ENCODE results near the gene TTLL1.
"Not testable (repeated sequence)": the region's sequence is repeated elsewhere in the genome, so short reads cannot be mapped to it uniquely, and the experiment has no call there.

Gene TTLL1

DNA sequence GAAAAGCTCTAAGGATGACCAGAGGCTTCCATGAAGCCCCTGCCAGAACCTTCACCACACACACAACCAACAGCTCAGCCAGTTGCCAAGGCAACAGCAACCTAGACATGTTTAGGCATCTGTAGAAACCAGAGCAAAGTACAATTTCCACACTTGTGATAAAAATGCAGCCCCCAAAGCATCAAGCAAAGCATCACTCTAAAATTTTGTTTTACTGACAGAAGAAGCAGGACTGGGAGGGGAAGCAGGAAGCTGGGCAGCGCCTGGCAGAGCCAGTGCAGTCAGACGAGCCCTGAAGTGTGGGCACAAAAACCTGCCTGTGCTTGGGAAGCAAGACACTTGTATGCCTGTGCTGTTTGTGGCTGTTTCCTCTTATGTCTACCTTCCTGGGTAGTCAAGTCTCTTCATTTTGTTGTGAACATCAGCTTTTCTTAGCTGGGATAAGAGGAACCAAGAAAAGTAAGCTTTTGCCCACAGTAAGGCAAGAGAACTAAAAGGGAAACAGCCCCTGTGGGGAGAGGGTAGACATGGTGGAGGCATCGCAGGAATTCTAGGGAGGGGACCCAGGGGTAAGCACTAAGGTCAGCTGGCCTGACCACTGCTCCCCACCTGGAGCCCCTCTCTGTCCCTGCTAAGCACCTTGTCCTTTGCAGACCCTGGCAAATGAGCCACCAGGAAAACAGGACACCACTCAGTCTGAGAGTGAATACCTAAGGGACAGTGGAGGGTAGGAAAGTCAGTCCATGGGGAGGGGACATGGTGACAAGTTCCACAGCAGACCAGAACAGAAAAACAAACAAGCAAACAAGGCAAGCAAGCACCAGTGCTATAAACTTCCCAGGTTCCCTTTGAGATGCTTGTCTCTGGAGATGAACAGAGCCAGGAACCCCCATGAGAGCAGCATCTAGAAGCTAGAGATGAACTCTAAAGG is 87.7 kb downstream of the TTLL1 start:
- H3K27me3 ChIP-seq (ENCODE audit: control insufficient read depth, insufficient read depth, low read length), result no peaks in the 10 kb centered on the region
- H3K9ac ChIP-seq, result no peak overlapping the region
- H3K36me3 ChIP-seq (ENCODE audit: control insufficient read depth, insufficient read depth, low read length), result no peaks in the 10 kb centered on the region
- H2AFZ ChIP-seq, result no peak overlapping the region
- no peak overlapping the region for H3K4me3 ChIP-seq (ENCODE audit: low read depth, low read length)
- no peak overlapping the region for H3K27ac ChIP-seq
- TF ChIP-seq, protein P1, sequence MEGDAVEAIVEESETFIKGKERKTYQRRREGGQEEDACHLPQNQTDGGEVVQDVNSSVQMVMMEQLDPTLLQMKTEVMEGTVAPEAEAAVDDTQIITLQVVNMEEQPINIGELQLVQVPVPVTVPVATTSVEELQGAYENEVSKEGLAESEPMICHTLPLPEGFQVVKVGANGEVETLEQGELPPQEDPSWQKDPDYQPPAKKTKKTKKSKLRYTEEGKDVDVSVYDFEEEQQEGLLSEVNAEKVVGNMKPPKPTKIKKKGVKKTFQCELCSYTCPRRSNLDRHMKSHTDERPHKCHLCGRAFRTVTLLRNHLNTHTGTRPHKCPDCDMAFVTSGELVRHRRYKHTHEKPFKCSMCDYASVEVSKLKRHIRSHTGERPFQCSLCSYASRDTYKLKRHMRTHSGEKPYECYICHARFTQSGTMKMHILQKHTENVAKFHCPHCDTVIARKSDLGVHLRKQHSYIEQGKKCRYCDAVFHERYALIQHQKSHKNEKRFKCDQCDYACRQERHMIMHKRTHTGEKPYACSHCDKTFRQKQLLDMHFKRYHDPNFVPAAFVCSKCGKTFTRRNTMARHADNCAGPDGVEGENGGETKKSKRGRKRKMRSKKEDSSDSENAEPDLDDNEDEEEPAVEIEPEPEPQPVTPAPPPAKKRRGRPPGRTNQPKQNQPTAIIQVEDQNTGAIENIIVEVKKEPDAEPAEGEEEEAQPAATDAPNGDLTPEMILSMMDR (IDR thresholded peaks at IDR 0.05), result no peak
- no peaks in the 10 kb centered on the region for H3K4me1 ChIP-seq
- H3K9me3 ChIP-seq (ENCODE audit: control insufficient read depth, low read length), result no peaks in the 10 kb centered on the region
- peaks cover 12% of the 10 kb centered on the region for H3K79me2 ChIP-seq
- H3K4me2 ChIP-seq (ENCODE audit: low read length), result no peak overlapping the region

DNA sequence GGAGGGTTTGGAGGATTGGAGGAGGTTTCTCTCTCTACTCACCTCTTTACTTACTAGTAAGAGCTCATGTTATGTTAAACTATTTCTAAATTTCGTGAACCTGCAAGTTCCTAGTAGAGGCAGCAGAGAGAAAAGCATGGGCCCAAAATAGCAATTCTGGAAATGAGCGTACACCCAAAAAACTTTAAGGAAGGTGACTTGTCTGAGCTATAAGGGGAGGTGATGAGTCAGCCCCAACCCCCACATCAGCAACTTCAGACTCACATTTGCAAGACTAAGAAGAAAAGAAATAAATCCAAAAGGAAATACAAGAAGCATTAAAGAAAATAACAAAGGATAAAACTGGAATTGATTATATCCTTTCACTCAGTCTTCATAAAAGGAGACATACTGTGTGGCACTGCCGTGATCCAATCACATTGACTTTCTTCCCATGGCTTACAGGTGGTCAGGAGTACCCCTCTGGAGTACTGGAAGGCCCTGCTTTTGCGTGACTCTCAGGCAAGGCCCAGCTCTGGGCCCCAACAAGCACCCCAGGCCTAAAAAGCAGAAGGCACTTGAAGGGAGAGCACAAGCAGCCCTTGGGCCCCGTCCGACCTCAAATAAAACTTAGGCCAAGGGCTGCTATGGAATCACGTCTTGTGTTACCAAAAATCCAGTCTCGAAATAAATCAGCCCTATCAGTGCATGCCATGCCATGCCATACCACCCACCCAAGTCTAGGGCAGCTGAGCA is 88.6 kb downstream of the TTLL1 start:
- no peak overlapping the region for H2AFZ ChIP-seq
- no peak overlapping the region for H3K27ac ChIP-seq
- no peaks in the 10 kb centered on the region for H3K9me3 ChIP-seq (ENCODE audit: control insufficient read depth, low read length)
- peaks cover 5% of the 10 kb centered on the region for H3K79me2 ChIP-seq
- no peaks in the 10 kb centered on the region for H3K4me1 ChIP-seq
- TF ChIP-seq, protein P1 (IDR thresholded peaks at IDR 0.05), result no peak
- no peak overlapping the region for H3K4me3 ChIP-seq (ENCODE audit: low read depth, low read length)
- no peaks in the 10 kb centered on the region for H3K36me3 ChIP-seq (ENCODE audit: control insufficient read depth, insufficient read depth, low read length)
- H3K4me2 ChIP-seq (ENCODE audit: low read length), result no peak overlapping the region
- H3K9ac ChIP-seq, result no peak overlapping the region
- no peaks in the 10 kb centered on the region for H3K27me3 ChIP-seq (ENCODE audit: control insufficient read depth, insufficient read depth, low read length)

DNA sequence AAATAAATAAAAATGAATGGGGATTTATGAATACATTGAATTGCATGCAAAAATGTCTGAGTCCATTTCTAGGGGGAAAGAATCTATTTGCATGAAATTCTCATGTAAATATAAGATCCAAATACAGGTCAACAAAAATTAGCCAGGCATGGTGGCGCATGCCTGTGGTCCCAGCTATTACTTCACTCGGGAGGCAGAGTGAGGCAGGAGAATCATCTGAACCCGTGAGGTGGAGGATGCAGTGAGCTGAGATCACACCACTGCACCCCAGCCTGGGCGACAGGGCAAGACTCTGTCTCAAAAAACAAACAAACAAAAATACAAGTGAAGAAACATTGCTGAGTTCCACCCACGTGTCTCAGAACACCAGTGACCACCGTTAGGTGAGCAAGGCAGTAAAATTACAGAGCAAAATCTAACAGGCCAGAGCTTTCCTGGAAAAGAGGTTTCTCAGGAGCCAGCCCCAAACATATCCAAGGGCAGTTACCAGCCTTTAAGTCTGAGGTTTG is 91.6 kb downstream of the TTLL1 start:
- TF ChIP-seq, protein P1 (IDR thresholded peaks at IDR 0.05), result no peak
- Histone ChIP-seq H3K27ac (no peak overlapping the region), H3K4me1 (no peaks in the 10 kb centered on the region)

DNA sequence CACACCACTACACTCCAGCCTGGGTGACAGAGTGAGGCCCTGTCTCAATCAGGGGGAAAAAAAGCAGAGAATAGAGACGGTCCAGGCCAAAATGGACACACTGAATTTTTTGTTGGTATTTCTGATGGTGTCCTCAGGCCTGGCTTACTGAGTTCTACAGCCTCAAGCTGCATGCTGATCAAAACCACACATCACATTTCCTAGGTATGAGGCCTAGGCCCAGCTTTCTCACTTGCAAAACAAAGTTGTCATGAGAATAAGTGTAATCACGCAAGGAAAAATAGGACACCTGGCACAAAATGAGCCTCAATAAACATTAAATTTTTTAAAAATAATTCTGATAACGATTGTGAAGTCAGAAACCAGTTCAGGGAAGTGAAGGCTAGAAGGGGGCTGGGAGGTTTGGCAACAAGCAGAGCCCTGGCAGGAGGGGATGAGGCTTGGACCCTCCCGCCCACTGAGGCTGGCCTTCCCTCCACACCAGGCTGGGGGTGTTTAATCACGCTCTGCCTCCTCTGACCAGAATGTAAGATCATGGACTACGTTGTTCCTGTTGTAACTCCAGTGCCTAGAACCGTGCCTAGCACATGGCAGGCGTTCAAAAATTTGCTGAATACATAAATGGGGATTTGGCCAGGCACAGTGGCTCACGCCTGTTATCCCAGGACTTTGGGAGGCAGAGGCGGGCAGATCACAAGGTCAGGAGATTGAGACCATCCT is 92.4 kb downstream of the TTLL1 start:
- no peaks in the 10 kb centered on the region for H3K27me3 ChIP-seq (ENCODE audit: control insufficient read depth, insufficient read depth, low read length)
- no peak overlapping the region for H3K27ac ChIP-seq
- no peak overlapping the region for H2AFZ ChIP-seq
- H3K36me3 ChIP-seq (ENCODE audit: control insufficient read depth, insufficient read depth, low read length), result no peaks in the 10 kb centered on the region
- H3K9ac ChIP-seq, result no peak overlapping the region
- no peaks in the 10 kb centered on the region for H3K9me3 ChIP-seq (ENCODE audit: control insufficient read depth, low read length)
- peaks cover 3% of the 10 kb centered on the region for H3K79me2 ChIP-seq
- no peak overlapping the region for H3K4me3 ChIP-seq (ENCODE audit: low read depth, low read length)
- TF ChIP-seq, protein P1 (IDR thresholded peaks at IDR 0.05), result no peak
- no peak overlapping the region for H3K4me2 ChIP-seq (ENCODE audit: low read length)
- H3K4me1 ChIP-seq, result no peaks in the 10 kb centered on the region

More for the DNA sequence above, 91.6 kb downstream of the TTLL1 start:
- H3K4me3 ChIP-seq (ENCODE audit: low read depth, low read length), result no peak overlapping the region
- H3K9me3 ChIP-seq (ENCODE audit: control insufficient read depth, low read length), result no peaks in the 10 kb centered on the region
- H3K79me2 ChIP-seq, result peaks cover 4% of the 10 kb centered on the region
- H3K36me3 ChIP-seq (ENCODE audit: control insufficient read depth, insufficient read depth, low read length), result no peaks in the 10 kb centered on the region
- H3K9ac ChIP-seq, result no peak overlapping the region
- H3K4me2 ChIP-seq (ENCODE audit: low read length), result no peak overlapping the region
- no peaks in the 10 kb centered on the region for H3K27me3 ChIP-seq (ENCODE audit: control insufficient read depth, insufficient read depth, low read length)
- H2AFZ ChIP-seq, result no peak overlapping the region

DNA sequence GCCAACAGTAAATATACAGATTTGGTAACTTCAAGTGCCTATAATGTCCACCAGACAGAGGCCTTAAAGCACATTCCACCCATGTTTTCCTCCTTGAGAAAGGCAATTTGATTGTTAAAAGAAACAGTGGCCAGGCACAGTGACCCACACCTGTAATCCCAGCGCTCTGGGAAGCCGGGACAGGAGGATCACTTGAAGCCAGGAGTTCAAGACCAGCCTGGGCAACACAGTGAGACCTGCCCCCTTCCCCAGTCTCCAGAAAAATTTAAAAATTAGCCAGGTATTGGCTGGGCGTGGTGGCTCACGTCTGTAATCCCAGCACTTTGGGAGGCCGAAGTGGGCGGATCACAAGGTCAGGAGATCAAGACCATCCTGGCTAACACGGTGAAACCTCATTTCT is 93.5 kb downstream of the TTLL1 start:
- H3K4me3 ChIP-seq (ENCODE audit: low read depth, low read length); H3K27me3 ChIP-seq (ENCODE audit: control insufficient read depth, insufficient read depth, low read length); H3K4me1 ChIP-seq; H3K9ac ChIP-seq; H3K79me2 ChIP-seq; H3K4me2 ChIP-seq (ENCODE audit: low read length); H2AFZ ChIP-seq; H3K36me3 ChIP-seq (ENCODE audit: control insufficient read depth, insufficient read depth, low read length); H3K9me3 ChIP-seq (ENCODE audit: control insufficient read depth, low read length); H3K27ac ChIP-seq: not testable (repeated sequence)
